Measurements from ENCODE around the gene PCSK4. TPM values are rescaled to one million over a fixed set of nuclear protein-coding genes. Genes with fewer than 3 reads are reported as not detected.

The PCSK4 gene
- total and polyA plus RNA-seq, 2 of the 4 experiments (the other 2 are of a cell fraction): 0.72 to 1.7 TPM

DNA sequence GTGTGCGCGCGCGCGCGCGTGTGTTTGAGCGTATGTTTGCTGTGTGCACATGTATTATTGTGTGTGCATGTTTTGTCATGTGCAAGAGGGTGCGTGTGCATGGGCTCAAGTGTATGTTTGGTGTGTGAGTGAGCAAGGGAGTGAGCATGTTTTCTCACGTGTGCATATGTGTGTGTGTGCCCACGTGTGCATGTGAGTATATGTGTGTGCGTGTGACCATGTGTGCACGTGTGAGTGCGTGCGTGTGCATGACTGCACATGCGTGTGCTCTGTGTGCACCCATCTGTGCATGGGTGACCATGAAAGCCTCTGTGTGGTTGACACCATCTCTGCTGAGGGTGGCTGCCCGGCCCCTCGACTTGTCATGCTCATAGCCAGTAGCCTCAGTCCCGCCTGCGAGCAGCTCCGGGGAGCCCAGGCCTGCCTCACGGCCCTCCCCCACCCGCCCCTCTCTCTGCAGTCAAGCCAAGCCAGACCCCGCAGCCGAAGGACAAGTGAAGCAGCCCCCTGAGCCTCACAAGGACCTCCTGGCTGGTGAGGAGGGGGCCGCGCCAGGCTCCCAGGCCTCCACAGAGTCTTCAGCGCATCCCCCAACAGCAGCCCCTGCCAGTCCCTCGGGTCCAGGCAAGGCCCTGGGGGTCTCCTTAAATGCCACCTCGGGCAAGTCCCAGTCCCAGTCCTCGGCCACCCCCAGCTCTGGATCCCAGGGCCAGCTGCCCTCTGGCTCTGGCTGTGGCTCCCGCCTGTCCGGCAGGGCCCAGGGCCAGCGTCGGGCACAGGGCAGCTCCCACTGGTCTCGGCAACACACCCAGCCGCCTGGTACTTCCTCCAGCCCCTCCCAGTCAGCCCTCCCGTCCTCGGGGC is 6.8 kb upstream of the PCSK4 start:
- Histone ChIP-seq H3K4ac (ENCODE audit: low read depth, low read length) (no peak overlapping the region), H3K36me3 (ENCODE audit: control insufficient read depth, insufficient read depth, low read length) (no peaks in the 10 kb centered on the region), H3K9ac (ENCODE audit: low read depth, low read length) (no peak overlapping the region), H3K79me1 (ENCODE audit: low read depth in 1 of 2, low read length in 2 of 2) (no peaks in the 10 kb centered on the region), H3K14ac (replicated peaks; ENCODE audit: low read depth, low read length) (no peak overlapping the region), H2AK9ac (replicated peaks; ENCODE audit: low read depth, low read length, poor library complexity) (no peak overlapping the region), H3K27ac (ENCODE audit: insufficient read depth, low read length) (no peak overlapping the region), H2BK5ac (ENCODE audit: low read depth, low read length, poor library complexity, severe bottlenecking) (no peak overlapping the region), H4K5ac (ENCODE audit: low read depth, low read length) (no peak overlapping the region), H3K4me3 (ENCODE audit: insufficient read depth, low read depth, low read length) (no peak overlapping the region), H3K27me3 (ENCODE audit: control insufficient read depth, insufficient read depth, low read length) (peaks cover 11% of the 10 kb centered on the region; the same call in 1 of the 2 replicates), H2BK15ac (ENCODE audit: low read depth, low read length) (no peak overlapping the region), H3K23ac (ENCODE audit: low read depth, low read length) (no peak overlapping the region), H3K9me3 (ENCODE audit: control insufficient read depth, insufficient read depth, low read length) (no peaks in the 10 kb centered on the region), H4K20me1 (ENCODE audit: insufficient read depth, low read length) (no peaks in the 10 kb centered on the region), H3K18ac (ENCODE audit: low read depth, low read length) (no peak overlapping the region), H4K91ac (ENCODE audit: insufficient read depth, low read depth, low read length) (no peak overlapping the region), H3K4me2 (ENCODE audit: low read depth, low read length) (no peak overlapping the region), H2AK5ac (ENCODE audit: low read depth, low read length) (no peak overlapping the region), H2AFZ (replicated peaks; ENCODE audit: low read length, poor library complexity) (peak overlapping the region; percentile 3), H3K4me1 (ENCODE audit: control insufficient read depth, insufficient read depth, low read length) (no peaks in the 10 kb centered on the region), H4K8ac (ENCODE audit: low read depth in 2 of 2, low read length in 2 of 2) (no peak overlapping the region), H2BK120ac (ENCODE audit: low read depth, low read length) (no peak overlapping the region), H3K9me1 (ENCODE audit: insufficient read depth, low read length) (no peaks in the 10 kb centered on the region), H2BK20ac (ENCODE audit: low read depth, low read length) (no peak overlapping the region), H3K56ac (ENCODE audit: extremely low read depth, insufficient read depth, low read length) (no peak overlapping the region)
- BruUV-seq (replicated peaks): no TSS peak
- 50% methylated on average over 20 of the region's 39 CpGs; no CpG with 5 or more reads in 1 of the 2 experiments for WGBS, 2 experiments (ENCODE audit: extremely low coverage in 2 of 2, insufficient read length in 1 of 2)
- intact Hi-C loops (cut with micrococcal nuclease): no loop called here
- CTCF ChIA-PET: no interaction called here
- TF ChIP-seq POLR2A (IDR thresholded peaks at IDR 0.05; ENCODE audit: low read depth, low read length): no peak
- TF ChIP-seq, protein P1, sequence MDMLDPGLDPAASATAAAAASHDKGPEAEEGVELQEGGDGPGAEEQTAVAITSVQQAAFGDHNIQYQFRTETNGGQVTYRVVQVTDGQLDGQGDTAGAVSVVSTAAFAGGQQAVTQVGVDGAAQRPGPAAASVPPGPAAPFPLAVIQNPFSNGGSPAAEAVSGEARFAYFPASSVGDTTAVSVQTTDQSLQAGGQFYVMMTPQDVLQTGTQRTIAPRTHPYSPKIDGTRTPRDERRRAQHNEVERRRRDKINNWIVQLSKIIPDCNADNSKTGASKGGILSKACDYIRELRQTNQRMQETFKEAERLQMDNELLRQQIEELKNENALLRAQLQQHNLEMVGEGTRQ (IDR thresholded peaks at IDR 0.05; ENCODE audit: low read depth, low read length): no peak
- TF ChIP-seq, protein P2, sequence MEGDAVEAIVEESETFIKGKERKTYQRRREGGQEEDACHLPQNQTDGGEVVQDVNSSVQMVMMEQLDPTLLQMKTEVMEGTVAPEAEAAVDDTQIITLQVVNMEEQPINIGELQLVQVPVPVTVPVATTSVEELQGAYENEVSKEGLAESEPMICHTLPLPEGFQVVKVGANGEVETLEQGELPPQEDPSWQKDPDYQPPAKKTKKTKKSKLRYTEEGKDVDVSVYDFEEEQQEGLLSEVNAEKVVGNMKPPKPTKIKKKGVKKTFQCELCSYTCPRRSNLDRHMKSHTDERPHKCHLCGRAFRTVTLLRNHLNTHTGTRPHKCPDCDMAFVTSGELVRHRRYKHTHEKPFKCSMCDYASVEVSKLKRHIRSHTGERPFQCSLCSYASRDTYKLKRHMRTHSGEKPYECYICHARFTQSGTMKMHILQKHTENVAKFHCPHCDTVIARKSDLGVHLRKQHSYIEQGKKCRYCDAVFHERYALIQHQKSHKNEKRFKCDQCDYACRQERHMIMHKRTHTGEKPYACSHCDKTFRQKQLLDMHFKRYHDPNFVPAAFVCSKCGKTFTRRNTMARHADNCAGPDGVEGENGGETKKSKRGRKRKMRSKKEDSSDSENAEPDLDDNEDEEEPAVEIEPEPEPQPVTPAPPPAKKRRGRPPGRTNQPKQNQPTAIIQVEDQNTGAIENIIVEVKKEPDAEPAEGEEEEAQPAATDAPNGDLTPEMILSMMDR (conservative IDR thresholded peaks at IDR 0.05; ENCODE audit: low read depth, low read length): no peak
- TF ChIP-seq FOS (IDR thresholded peaks at IDR 0.05; ENCODE audit: low read depth, low read length): no peak
- TF ChIP-seq RFX5 (IDR thresholded peaks at IDR 0.05; ENCODE audit: low read depth, low read length): no peak
- TF ChIP-seq RCOR1 (IDR thresholded peaks at IDR 0.05; ENCODE audit: insufficient replicate concordance, low read length): no peak
- TF ChIP-seq NFE2L2 (IDR thresholded peaks at IDR 0.05; ENCODE audit: low read depth, low read length): no peak
- dilution Hi-C loops (cut with HindIII; ENCODE audit: low sequenced_read_pairs, unreplicated experiment): no loop called here
- ATAC-seq (ENCODE audit: low read depth) (no peak), DNase-seq (no peak)
- POLR2A ChIA-PET (ENCODE audit: unreplicated experiment): no interaction called here
- in situ Hi-C loops (cut with MboI; ENCODE audit: low sequenced_read_pairs): no loop called here

Data from IMR-90 (cell line).